GM12865 (cell line): ENCODE data around the gene RIT2.

Experiments used
- DNase-seq: peaks from one replicate; pipeline ENCODE4 v3.0.0; 2010; ENCODE audit warnings: low read depth
- H3K4me3 ChIP-seq: 2 replicates; pipeline ENCODE4 v1.5.1; 2011; ENCODE audit warnings: mild to moderate bottlenecking, low read depth, low read length, control low read depth
- CTCF ChIP-seq: IDR thresholded peaks from 2 replicates; pipeline ENCODE4 v1.5.1; 2011; ENCODE audit warnings: low read length, control low read depth, low read depth, inconsistent platforms; ENCODE audit not compliant: insufficient read depth; ENCODE audit errors: missing control alignments

RIT2 gene

GRCh38 chr18:42883169-42883568 is 232.3 kb downstream of the RIT2 start:
- no peak for DNase-seq

GRCh38 chr18:42882122-42882521 is 233.4 kb downstream of the RIT2 start:
- DNase-seq: no peak
- no peak overlapping the region for H3K4me3 ChIP-seq
- no peak for TF ChIP-seq CTCF

More at GRCh38 chr18:42883169-42883568, 232.3 kb downstream of the RIT2 start:
- no peak overlapping the region for H3K4me3 ChIP-seq
- no peak for TF ChIP-seq CTCF

GRCh38 chr18:42872838-42873237 is 242.6 kb downstream of the RIT2 start:
- no peak for TF ChIP-seq CTCF
- no peak for DNase-seq
- H3K4me3 ChIP-seq: no peak overlapping the region

GRCh38 chr18:42864876-42865275 is 250.6 kb downstream of the RIT2 start:
- TF ChIP-seq CTCF: no peak
- no peak overlapping the region for H3K4me3 ChIP-seq
- DNase-seq: no peak

- no peak for DNase-seq
- no peak for TF ChIP-seq CTCF
- H3K4me3 ChIP-seq: no peak overlapping the region
Observed at GRCh38 chr18:42861271-42861670, 254.2 kb downstream of the RIT2 start.

- DNase-seq: no peak
- H3K4me3 ChIP-seq: no peak overlapping the region
- no peak for TF ChIP-seq CTCF
Observed at GRCh38 chr18:42860548-42860947, 254.9 kb downstream of the RIT2 start.

- no peak overlapping the region for H3K4me3 ChIP-seq
- no peak for DNase-seq
- TF ChIP-seq CTCF: no peak
Observed at GRCh38 chr18:42860011-42860410, 255.5 kb downstream of the RIT2 start.
